Spleen (tissue), 11 donors: ENCODE data around the gene SCARB1. TPM values are rescaled to one million over a fixed set of nuclear protein-coding genes. Genes with fewer than 3 reads are reported as not detected.
A peak's percentile ranks its signal among the peaks of the same experiment; 100 is the strongest.

Source experiments
- DNase-seq: peaks from one replicate; pipeline ENCODE4 v3.0.0-alpha.2; 2020
- H3K27ac ChIP-seq, 8 donors: fragments of 200-600 bp; sonication (generic) in 7 of 8; 1 replicate in 4 of 8; 2 replicates in 4 of 8; pipeline versions ENCODE4 v1.5.0 to v1.8.0; 2016 to 2021; ENCODE audit warnings: inconsistent platforms in 4 of 8, mild to moderate bottlenecking in 4 of 8, moderate library complexity in 1 of 8
- H3K27me3 ChIP-seq, 7 donors: fragments of 200-600 bp; sonication (generic) in 6 of 7; replicated peaks in 1 of 7; 1 replicate in 4 of 7; 2 replicates in 3 of 7; pipeline versions ENCODE4 v1.5.0 to v1.8.0; 2016 to 2021; ENCODE audit warnings: inconsistent platforms in 3 of 7, mild to moderate bottlenecking in 1 of 7
- H3K36me3 ChIP-seq, 6 donors: fragments of 200-600 bp; sonication (generic) in 5 of 6; 1 replicate in 4 of 6; 2 replicates in 2 of 6; pipeline versions ENCODE4 v1.5.0 to v1.8.0; 2016 to 2021; ENCODE audit warnings: inconsistent platforms in 2 of 6
- H3K4me1 ChIP-seq, 6 donors: fragments of 200-600 bp; sonication (generic) in 5 of 6; 1 replicate in 3 of 6; 2 replicates in 3 of 6; pipeline versions ENCODE4 v1.5.0 to v1.8.0; 2016 to 2021; ENCODE audit warnings: inconsistent platforms in 3 of 6
- H3K4me3 ChIP-seq, 8 donors: fragments of 200-600 bp; sonication (generic) in 7 of 8; 1 replicate in 4 of 8; 2 replicates in 4 of 8; pipeline versions ENCODE4 v1.5.0 to v1.8.0; 2016 to 2021; ENCODE audit warnings: inconsistent platforms in 4 of 8, mild to moderate bottlenecking in 4 of 8, moderate library complexity in 2 of 8
- H3K9me3 ChIP-seq, 8 donors: fragments of 200-600 bp; sonication (generic) in 7 of 8; 1 replicate in 4 of 8; 2 replicates in 4 of 8; pipeline versions ENCODE4 v1.5.0 to v1.8.0; 2016 to 2021; ENCODE audit warnings: inconsistent platforms in 4 of 8
- CTCF ChIP-seq, 11 experiments: fragments of 200-600 bp in 7 of 11; fragments of 450-650 bp in 4 of 11; sonication (generic) in 4 of 11; IDR thresholded peaks in 8 of 11; conservative IDR thresholded peaks in 3 of 11; 1 replicate in 7 of 11; 2 replicates in 4 of 11; pipeline versions ENCODE4 v1.4.0 to v1.8.0; 2016 to 2021; ENCODE audit warnings: antibody characterized with exemption in 11 of 11, inconsistent platforms in 4 of 11, mild to moderate bottlenecking in 1 of 11
- POLR2A ChIP-seq, 3 donors: fragments of 450-650 bp; IDR thresholded peaks; one replicate each; pipeline ENCODE4 v1.5.1; 2017; ENCODE audit warnings: antibody characterized with exemption in 3 of 3, mild to moderate bottlenecking in 1 of 3
- POLR2AphosphoS5 ChIP-seq, 3 donors: sonication (generic); formaldehyde crosslinking; IDR thresholded peaks; one replicate each; pipeline ENCODE4 v1.5.1; 2017; ENCODE audit warnings: antibody characterized with exemption in 3 of 3
- WGBS, 5 donors: extraction: QIAGEN DNeasy Blood & Tissue Kit in 3 of 5; methylation state at CpG; one replicate each; pipeline versions ENCODE4 v1.1.5 to v1.1.7; 2013 to 2018; 5-methylcytosine and 5-hydroxymethylcytosine counted together
- intact Hi-C: fragments of 100-400 bp; cut with DNase I; formaldehyde crosslinking; loops from one replicate; pipeline ENCODE4 v1.15.0; 2023; ENCODE audit warnings: low total_unique reads
- polyA plus RNA-seq, 3 donors: library from polyadenylated mRNA; stranded (reverse); fragments of 200-250 nt; gene quantifications; one replicate each; pipeline ENCODE4 v1.2.1, GENCODE V29; 2013
- small RNA-seq, 4 donors: library from RNA; depleted of rRNA; stranded (forward); fragments of <200 nt; gene quantifications; one replicate each; pipeline ENCODE3, GENCODE V24; 2016
- total RNA-seq, 7 donors: library from RNA; depleted of rRNA in 3 of 7; stranded (reverse); fragments of >200 nt in 3 of 7; fragmentation: NEBNext Ultra II Directional in 4 of 7; extraction: Animal tissue kit (Norgen Biotek cat#: 25700) in 4 of 7; gene quantifications; one replicate each; pipeline versions ENCODE4 v1.1.0 to v1.2.1, GENCODE V29; 2016 to 2021
- donor health status: healthy with polysubstance abuse.
- donor health status: DM: no; HTN: no; CAD: no; lungs with moderate emphysema.
- donor health status: DM: no; HTN: no; CAD: no.
- donor health status: Bipolar disorder and iron deficiency.
- donor health status: healthy.
- donor health status: DM: no; HTN: no; CAD: no.
- donor health status: DM: yes; HTN: yes; CAD: no.

The SCARB1 gene
- total and polyA plus RNA-seq, 10 donors = 11.9 to 59.3 (median 24.3) TPM

DNA sequence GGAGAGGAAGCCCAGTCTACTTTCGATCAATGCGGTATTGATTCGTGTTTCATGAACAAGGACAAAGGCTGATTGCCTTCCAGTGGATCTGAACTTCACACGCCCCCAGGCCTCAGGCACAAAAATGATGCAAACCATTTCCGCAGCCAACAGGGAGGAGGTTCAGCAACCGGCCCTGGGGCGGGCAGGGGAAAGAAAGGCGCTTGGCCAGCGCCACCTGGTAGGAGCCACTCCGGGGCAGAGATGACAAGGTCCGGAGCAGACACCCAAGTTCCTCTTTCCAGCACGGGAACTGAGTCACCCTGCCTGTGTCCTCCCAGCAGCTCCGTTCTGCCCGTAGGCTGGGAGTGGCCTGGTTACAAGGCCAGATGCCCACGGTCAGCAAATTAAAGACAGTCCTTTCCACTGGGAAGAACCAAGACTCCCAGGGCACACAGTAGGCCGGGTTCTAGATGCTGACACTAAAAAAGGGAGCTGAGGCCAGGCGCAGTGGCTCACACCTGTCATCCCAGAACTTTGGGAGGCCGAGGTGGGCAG, 136.3 kb downstream of the SCARB1 start:
- TF ChIP-seq POLR2A (IDR thresholded peaks at IDR 0.05) = no peak
- peak in 1 of 11 experiments; percentile 7 for TF ChIP-seq CTCF (IDR thresholded peaks at IDR 0.05 in 8 of 11, conservative IDR thresholded peaks at IDR 0.05 in 3 of 11)
- peak; percentile 80 to 86 (median 82) for TF ChIP-seq POLR2AphosphoS5 (IDR thresholded peaks at IDR 0.05)
- intact Hi-C loops = no loop called here
- DNase-seq = peak; percentile 92
- Histone ChIP-seq H3K4me3 (no peak overlapping the region), H3K27ac (peak overlapping the region; percentile 16 to 87 (median 82)), H3K9me3 (peaks cover 0 to 8% (median 0%) of the 10 kb centered on the region in 8 donors), H3K27me3 (no peaks in the 10 kb centered on the region), H3K36me3 (no peaks in the 10 kb centered on the region), H3K4me1 (peaks cover 0 to 34% (median 14%) of the 10 kb centered on the region in 6 donors)
- WGBS, 5 donors = 27 to 47% (median 34%) methylated on average over 5 to 18 of the region's 18 CpGs

Small RNAs within 50 kb of the gene (small RNA-seq; reads per million reads assigned to genes)
- 0 reads per million in 4 donors for gene RNU6-927P

Other genes starting within 250 kb of the SCARB1 start
- gene UBC, start 50.8 kb upstream of the SCARB1 start, total RNA-seq = 1,000 to 10,000 TPM in 1 of 7 donors, 100 to 1,000 TPM in 6; 770 to 1,107 (median 909) TPM
- gene UBC, start 50.8 kb upstream of the SCARB1 start, polyA plus RNA-seq = 100 to 1,000 TPM; 623 to 743 (median 691) TPM
- gene DHX37, start 125.3 kb upstream of the SCARB1 start, total RNA-seq = 10 to 100 TPM; 12.4 to 31.9 (median 18.4) TPM
- gene DHX37, start 125.3 kb upstream of the SCARB1 start, polyA plus RNA-seq = 10 to 100 TPM in 2 of 3 donors, 1 to 10 TPM in 1; 8.3 to 15.3 (median 12.9) TPM
- 10 to 100 TPM; 10.1 to 13.4 (median 12.3) TPM for gene BRI3BP, start 129.8 kb upstream of the SCARB1 start, total RNA-seq
- 1 to 10 TPM; 3.3 to 4.4 (median 4.2) TPM for gene BRI3BP, start 129.8 kb upstream of the SCARB1 start, polyA plus RNA-seq
- 10 to 100 TPM in 6 of 7 donors, 1 to 10 TPM in 1; 10.0 to 18.9 (median 11.9) TPM for gene AACS, start 201.6 kb upstream of the SCARB1 start, total RNA-seq
- gene AACS, start 201.6 kb upstream of the SCARB1 start, polyA plus RNA-seq = 1 to 10 TPM; 5.1 to 8.6 (median 7.6) TPM